ENCODE results near the gene FAM161A. TPM values are rescaled to one million over a fixed set of nuclear protein-coding genes. Genes with fewer than 3 reads are reported as not detected.
"Not testable (repeated sequence)": the region's sequence is repeated elsewhere in the genome, so short reads cannot be mapped to it uniquely, and the experiment has no call there.

Gene FAM161A
- total RNA-seq, 2 donors from 2014 or later = 15.1 to 19.0 TPM

- WGBS, 2 experiments (ENCODE audit: insufficient coverage in 1 of 2, insufficient read length in 1 of 2) = 88 to 95% methylated on average over 4 of the region's 4 CpGs
- no peak overlapping the region for H3K27ac Mint-ChIP-seq
- Histone ChIP-seq H3K9me3 (ENCODE audit: control insufficient read depth, low read length) (peaks cover 22% of the 10 kb centered on the region), H3K27me3 (ENCODE audit: control insufficient read depth, insufficient read depth, low read length, poor library complexity, severe bottlenecking) (peaks cover 11% of the 10 kb centered on the region), H3K4me1 (ENCODE audit: control insufficient read depth, insufficient read depth, low read length) (no peaks in the 10 kb centered on the region), H3K27ac (ENCODE audit: low read depth, low read length) (no peak overlapping the region), H3K36me3 (ENCODE audit: control insufficient read depth, insufficient read depth, low read length) (no peaks in the 10 kb centered on the region), H3K4me3 (ENCODE audit: low read length) (no peak overlapping the region), H3K9ac (ENCODE audit: extremely low read depth, low read length, poor library complexity, severe bottlenecking) (no peak overlapping the region)
- H3K36me3 Mint-ChIP-seq (ENCODE audit: low read depth) = peaks cover 1% of the 10 kb centered on the region
- peaks cover 9% of the 10 kb centered on the region for H3K9me3 Mint-ChIP-seq
- TF ChIP-seq CTCF (conservative IDR thresholded peaks at IDR 0.05) = no peak
- H3K4me1 Mint-ChIP-seq = peaks cover 1% of the 10 kb centered on the region
- peaks cover 22% of the 10 kb centered on the region for H3K27me3 Mint-ChIP-seq (ENCODE audit: insufficient read depth)
- DNase-seq = no peak
- H3K4me3 Mint-ChIP-seq = no peak overlapping the region
These were observed 51.3 kb downstream of the FAM161A start for GRCh38 chr2:61802548-61802947.

- Mint-ChIP-seq H3K36me3 (ENCODE audit: low read depth) (peaks cover 1% of the 10 kb centered on the region), H3K27ac (no peak overlapping the region), H3K4me1 (peaks cover 1% of the 10 kb centered on the region), H3K9me3 (peaks cover 9% of the 10 kb centered on the region), H3K4me3 (no peak overlapping the region), H3K27me3 (ENCODE audit: insufficient read depth) (peaks cover 39% of the 10 kb centered on the region)
- H3K4me3 ChIP-seq (ENCODE audit: low read length) = no peak overlapping the region
- WGBS, 2 experiments (ENCODE audit: insufficient coverage in 1 of 2, insufficient read length in 1 of 2) = 91 to 92% methylated on average over 5 to 6 of the region's 6 CpGs
- no peak overlapping the region for H3K9ac ChIP-seq (ENCODE audit: extremely low read depth, low read length, poor library complexity, severe bottlenecking)
- no peaks in the 10 kb centered on the region for H3K36me3 ChIP-seq (ENCODE audit: control insufficient read depth, insufficient read depth, low read length)
- H3K9me3 ChIP-seq (ENCODE audit: control insufficient read depth, low read length) = peaks cover 22% of the 10 kb centered on the region
- DNase-seq = no peak
- TF ChIP-seq CTCF (conservative IDR thresholded peaks at IDR 0.05) = no peak
- H3K4me1 ChIP-seq (ENCODE audit: control insufficient read depth, insufficient read depth, low read length) = no peaks in the 10 kb centered on the region
- no peak overlapping the region for H3K27ac ChIP-seq (ENCODE audit: low read depth, low read length)
- H3K27me3 ChIP-seq (ENCODE audit: control insufficient read depth, insufficient read depth, low read length, poor library complexity, severe bottlenecking) = peaks cover 19% of the 10 kb centered on the region
These were observed 54.8 kb downstream of the FAM161A start for GRCh38 chr2:61799099-61799498.

GRCh38 chr2:61797446-61797845, 56.4 kb downstream of the FAM161A start:
- not testable (repeated sequence) for H3K27ac Mint-ChIP-seq; DNase-seq; H3K27ac ChIP-seq (ENCODE audit: low read depth, low read length); H3K4me1 ChIP-seq (ENCODE audit: control insufficient read depth, insufficient read depth, low read length); H3K9me3 Mint-ChIP-seq; H3K36me3 ChIP-seq (ENCODE audit: control insufficient read depth, insufficient read depth, low read length); H3K4me3 Mint-ChIP-seq; H3K4me3 ChIP-seq (ENCODE audit: low read length); H3K36me3 Mint-ChIP-seq (ENCODE audit: low read depth); H3K9ac ChIP-seq (ENCODE audit: extremely low read depth, low read length, poor library complexity, severe bottlenecking); H3K4me1 Mint-ChIP-seq
- Histone ChIP-seq H3K27me3 (ENCODE audit: control insufficient read depth, insufficient read depth, low read length, poor library complexity, severe bottlenecking) (peaks cover 26% of the 10 kb centered on the region), H3K9me3 (ENCODE audit: control insufficient read depth, low read length) (peaks cover 22% of the 10 kb centered on the region)
- peaks cover 44% of the 10 kb centered on the region for H3K27me3 Mint-ChIP-seq (ENCODE audit: insufficient read depth)
- WGBS, 2 experiments (ENCODE audit: insufficient coverage in 1 of 2, insufficient read length in 1 of 2) = 85 to 100% methylated on average over 2 to 4 of the region's 4 CpGs

- Mint-ChIP-seq H3K27ac (no peak overlapping the region), H3K4me3 (no peak overlapping the region), H3K9me3 (peaks cover 9% of the 10 kb centered on the region), H3K27me3 (ENCODE audit: insufficient read depth) (peaks cover 53% of the 10 kb centered on the region), H3K36me3 (ENCODE audit: low read depth) (peaks cover 1% of the 10 kb centered on the region), H3K4me1 (peaks cover 4% of the 10 kb centered on the region)
- Histone ChIP-seq H3K36me3 (ENCODE audit: control insufficient read depth, insufficient read depth, low read length) (no peaks in the 10 kb centered on the region), H3K9ac (ENCODE audit: extremely low read depth, low read length, poor library complexity, severe bottlenecking) (no peak overlapping the region), H3K4me3 (ENCODE audit: low read length) (no peak overlapping the region), H3K27me3 (ENCODE audit: control insufficient read depth, insufficient read depth, low read length, poor library complexity, severe bottlenecking) (peaks cover 25% of the 10 kb centered on the region), H3K9me3 (ENCODE audit: control insufficient read depth, low read length) (peaks cover 18% of the 10 kb centered on the region), H3K27ac (ENCODE audit: low read depth, low read length) (no peak overlapping the region), H3K4me1 (ENCODE audit: control insufficient read depth, insufficient read depth, low read length) (no peaks in the 10 kb centered on the region)
- DNase-seq = no peak
- TF ChIP-seq CTCF (conservative IDR thresholded peaks at IDR 0.05) = no peak
- 91 to 100% methylated on average over 2 of the region's 2 CpGs for WGBS, 2 experiments (ENCODE audit: insufficient coverage in 1 of 2, insufficient read length in 1 of 2)
These were observed 58.5 kb downstream of the FAM161A start for GRCh38 chr2:61795408-61795807.

Data from endodermal cell (in vitro differentiated cells).